K562 (cell line): ENCODE measurements around the gene STON2. TPM values are rescaled to one million over a fixed set of nuclear protein-coding genes. Genes with fewer than 3 reads are reported as not detected.

ENCODE experiments used
- CBX5 ChIP-seq: IDR thresholded peaks from 2 replicates; pipeline ENCODE4 v1.6.1; 2014; ENCODE audit warnings: low read depth, borderline replicate concordance
- CHD2 ChIP-seq: IDR thresholded peaks from 2 replicates; pipeline ENCODE4 v1.6.1; 2011; ENCODE audit warnings: low read depth, low read length
- E2F8 ChIP-seq: fragments of 450-650 bp; IDR thresholded peaks from 2 replicates; pipeline ENCODE4 v1.7.1; 2018; ENCODE audit warnings: mild to moderate bottlenecking, low read depth; ENCODE audit not compliant: partially characterized antibody
- ELF4 ChIP-seq: fragments of 450-650 bp; formaldehyde crosslinking; IDR thresholded peaks from 2 replicates; pipeline ENCODE4 v1.4.0; 2022; ENCODE audit warnings: missing genetic modification characterization
- GABPA ChIP-seq: fragments of 200-800 bp; sonication (Bioruptor generic); conservative IDR thresholded peaks from 2 replicates; pipeline ENCODE4 v1.6.1; 2016; ENCODE audit warnings: low read depth, missing genetic modification characterization, missing compliant biosample characterization
- SRF ChIP-seq, 2 experiments: fragments of 250-450, 450-650 bp in 1 of 2; sonication (Bioruptor Pico) in 1 of 2; sonication (generic) in 1 of 2; formaldehyde crosslinking; IDR thresholded peaks; 2 replicates each; pipeline versions ENCODE4 v1.5.0 to v1.5.1; 2020 to 2022; ENCODE audit warnings: mild to moderate bottlenecking in 1 of 2, missing genetic modification reagents in 1 of 2
- TCF7L2 ChIP-seq: fragments of 150-350 bp; IDR thresholded peaks from 2 replicates; pipeline ENCODE4 v1.6.1; 2016; ENCODE audit warnings: low read depth, mild to moderate bottlenecking, low read length, moderate library complexity
- TSC22D4 ChIP-seq: fragments of 450-650 bp; IDR thresholded peaks from 2 replicates; pipeline ENCODE4 v1.6.1; 2016; ENCODE audit warnings: missing genetic modification characterization, missing biosample characterization, control low read depth
- ZFP30 ChIP-seq: fragments of 250-450 bp; sonication (Bioruptor Pico); IDR thresholded peaks from 2 replicates; pipeline ENCODE4 v1.8.0; 2022; ENCODE audit warnings: moderate library complexity, mild to moderate bottlenecking, inconsistent platforms, borderline replicate concordance
- ZNF12 ChIP-seq: sonication (generic); formaldehyde crosslinking; IDR thresholded peaks from 2 replicates; pipeline ENCODE4 v1.4.0; 2020; ENCODE audit warnings: mild to moderate bottlenecking, missing genetic modification reagents
- ZNF140 ChIP-seq: fragments of 250-450 bp; sonication (Bioruptor Pico); IDR thresholded peaks from 2 replicates; pipeline ENCODE4 v1.8.0; 2021; ENCODE audit warnings: moderate library complexity, mild to moderate bottlenecking, inconsistent platforms
- ZNF561 ChIP-seq: fragments of 450-650 bp; formaldehyde crosslinking; conservative IDR thresholded peaks from 2 replicates; pipeline ENCODE4 v1.4.0; 2020; ENCODE audit warnings: mild to moderate bottlenecking, moderate library complexity
- ZNF584 ChIP-seq: fragments of 200-800 bp; sonication (Bioruptor generic); IDR thresholded peaks from 2 replicates; pipeline ENCODE4 v1.6.1; 2016; ENCODE audit warnings: low read depth, mild to moderate bottlenecking, missing genetic modification characterization, missing compliant biosample characterization
- ZNF592 ChIP-seq: fragments of 450-650 bp; IDR thresholded peaks from 2 replicates; pipeline ENCODE4 v1.6.1; 2017; ENCODE audit warnings: antibody characterized with exemption, mild to moderate bottlenecking
- ZNF695 ChIP-seq: fragments of 450-650 bp; formaldehyde crosslinking; IDR thresholded peaks from 2 replicates; pipeline ENCODE4 v1.4.0; 2020; ENCODE audit warnings: mild to moderate bottlenecking, moderate library complexity
- polyA plus RNA-seq, 8 experiments: library from polyadenylated mRNA; depleted of rRNA in 4 of 8; stranded (reverse) in 5 of 8; unstranded in 3 of 8; fragments of >200 nt; fragmentation: Nextera tagmentation in 2 of 8; fragmentation: Illumina TruSeq in 1 of 8; extraction: Ambion mirVana in 2 of 8; extraction: Trizol in 1 of 8; gene quantifications; 2 replicates each; pipeline versions ENCODE4 v1.2.1 to v1.2.3, GENCODE V29; 2011 to 2014; ENCODE audit warnings: inconsistent platforms in 1 of 8, missing spikeins in 1 of 8
- total RNA-seq, 7 experiments: library from RNA; depleted of rRNA in 6 of 7; stranded (reverse); fragments of >200 nt in 6 of 7; fragmentation: Illumina TruSeq in 2 of 7; extraction: Trizol in 2 of 7; gene quantifications; 2 replicates each; pipeline versions ENCODE4 v1.2.1 to v1.2.3, GENCODE V29; 2011 to 2021; ENCODE audit warnings: low replicate concordance in 1 of 7
- TF ChIP-seq, protein P1 (sequence below): fragments of 250-450 bp; sonication (Bioruptor Pico); IDR thresholded peaks from 2 replicates; pipeline ENCODE4 v1.4.0; 2020; ENCODE audit warnings: mild to moderate bottlenecking, moderate library complexity, borderline replicate concordance
- TF ChIP-seq, protein P2 (sequence below): fragments of 450-650 bp; IDR thresholded peaks from 2 replicates; pipeline ENCODE4 v1.6.1; 2016; ENCODE audit warnings: low read depth, mild to moderate bottlenecking, moderate library complexity

Gene STON2
- total and polyA plus RNA-seq, 9 of the 15 experiments (the other 6 are each of a cell fraction or from before 2014, with no cell fraction given) = 7.8 to 99.3 (median 53.5) TPM

DNA sequence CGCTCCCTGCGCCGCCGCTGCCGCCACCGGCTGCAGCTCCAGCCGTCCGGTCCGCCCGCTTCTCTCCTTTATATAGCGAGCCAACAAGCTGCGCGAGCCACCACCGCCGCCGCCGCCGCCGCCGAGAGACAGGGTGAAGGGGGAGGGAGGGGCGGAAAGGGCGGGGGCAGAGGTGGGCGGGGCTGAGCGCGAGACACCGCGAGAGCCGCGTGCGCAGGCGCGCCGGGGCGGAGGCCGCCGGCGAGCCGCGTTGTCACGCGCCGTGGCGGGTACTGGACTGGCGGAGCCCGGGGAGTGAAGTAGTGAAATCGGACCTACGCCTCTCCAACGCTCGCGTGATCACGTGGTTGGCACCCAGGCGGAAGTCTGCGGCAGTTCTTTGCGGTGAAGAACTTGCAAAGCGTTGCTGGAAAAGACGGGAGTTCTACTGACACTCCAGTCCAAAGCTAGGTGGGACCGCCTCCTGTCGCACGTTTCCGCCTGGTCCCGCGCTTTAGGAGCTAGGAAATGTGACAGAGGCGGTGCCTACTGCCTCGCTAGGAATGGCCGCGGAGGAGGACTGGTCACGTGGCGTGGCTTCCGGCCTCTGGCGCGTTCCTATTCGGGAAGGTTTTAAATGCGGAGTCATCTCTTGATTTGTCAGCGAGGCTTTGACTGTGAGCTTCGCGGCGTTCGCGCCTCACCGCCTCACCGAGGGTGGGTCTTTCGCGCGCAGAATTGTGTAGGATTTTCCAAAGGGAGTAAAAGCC, 179.1 kb downstream of the STON2 start, which contains the start of gene GTF2A1 (continued):
- TF ChIP-seq ZNF592 = no peak; the same call in 1 of the 2 replicates
- no peak for TF ChIP-seq ZNF695
- no peak for TF ChIP-seq ZNF561 (CRISPR knock-in tag)
- no peak for TF ChIP-seq ZNF584
- no peak for TF ChIP-seq ZNF140 (CRISPR knock-in tag)
- no peak for TF ChIP-seq CBX5
- TF ChIP-seq, protein P1, sequence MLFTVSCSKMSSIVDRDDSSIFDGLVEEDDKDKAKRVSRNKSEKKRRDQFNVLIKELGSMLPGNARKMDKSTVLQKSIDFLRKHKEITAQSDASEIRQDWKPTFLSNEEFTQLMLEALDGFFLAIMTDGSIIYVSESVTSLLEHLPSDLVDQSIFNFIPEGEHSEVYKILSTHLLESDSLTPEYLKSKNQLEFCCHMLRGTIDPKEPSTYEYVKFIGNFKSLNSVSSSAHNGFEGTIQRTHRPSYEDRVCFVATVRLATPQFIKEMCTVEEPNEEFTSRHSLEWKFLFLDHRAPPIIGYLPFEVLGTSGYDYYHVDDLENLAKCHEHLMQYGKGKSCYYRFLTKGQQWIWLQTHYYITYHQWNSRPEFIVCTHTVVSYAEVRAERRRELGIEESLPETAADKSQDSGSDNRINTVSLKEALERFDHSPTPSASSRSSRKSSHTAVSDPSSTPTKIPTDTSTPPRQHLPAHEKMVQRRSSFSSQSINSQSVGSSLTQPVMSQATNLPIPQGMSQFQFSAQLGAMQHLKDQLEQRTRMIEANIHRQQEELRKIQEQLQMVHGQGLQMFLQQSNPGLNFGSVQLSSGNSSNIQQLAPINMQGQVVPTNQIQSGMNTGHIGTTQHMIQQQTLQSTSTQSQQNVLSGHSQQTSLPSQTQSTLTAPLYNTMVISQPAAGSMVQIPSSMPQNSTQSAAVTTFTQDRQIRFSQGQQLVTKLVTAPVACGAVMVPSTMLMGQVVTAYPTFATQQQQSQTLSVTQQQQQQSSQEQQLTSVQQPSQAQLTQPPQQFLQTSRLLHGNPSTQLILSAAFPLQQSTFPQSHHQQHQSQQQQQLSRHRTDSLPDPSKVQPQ (CRISPR knock-in tag) = no peak
- no peak for TF ChIP-seq TSC22D4 (tag)
- TF ChIP-seq TCF7L2 = no peak
- peak; percentile 88 for TF ChIP-seq CHD2
- TF ChIP-seq ZFP30 (CRISPR knock-in tag) = no peak
- TF ChIP-seq SRF (CRISPR knock-in tag; IDR thresholded peaks at IDR 0.05) = peak in 1 of 2 experiments; percentile 85; a peak in 2 of 4 replicates
- TF ChIP-seq ELF4 = no peak; the same call in 1 of the 2 replicates
- TF ChIP-seq, protein P2, sequence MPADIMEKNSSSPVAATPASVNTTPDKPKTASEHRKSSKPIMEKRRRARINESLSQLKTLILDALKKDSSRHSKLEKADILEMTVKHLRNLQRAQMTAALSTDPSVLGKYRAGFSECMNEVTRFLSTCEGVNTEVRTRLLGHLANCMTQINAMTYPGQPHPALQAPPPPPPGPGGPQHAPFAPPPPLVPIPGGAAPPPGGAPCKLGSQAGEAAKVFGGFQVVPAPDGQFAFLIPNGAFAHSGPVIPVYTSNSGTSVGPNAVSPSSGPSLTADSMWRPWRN = peak; percentile 80
- peak; percentile 99 for TF ChIP-seq E2F8
- TF ChIP-seq GABPA (tag) = peak; percentile 78
- TF ChIP-seq ZNF12 (CRISPR knock-in tag) = no peak
